HG03060 (cell line): ENCODE data around the gene UBE2Q1.

Source experiments
- ATAC-seq: cut with Tn5 transposase; IDR thresholded peaks from one replicate; pipeline ENCODE4 v1.9.1; 2021; ENCODE audit warnings: low read depth, moderate number of reproducible peaks; ENCODE audit not compliant: unreplicated experiment

The UBE2Q1 gene

GRCh38 chr1:154557939-154558719, at the start of gene UBE2Q1:
Gene UBE2Q1 (minus strand): TSS chr1:154558662. CDS start chr1:154558553, 109 bp downstream.
- ATAC-seq, result no peak

- peak; percentile 63 for ATAC-seq
Observed at GRCh38 chr1:154607609-154608396, 49.3 kb upstream of the UBE2Q1 start, which contains the start of gene ADAR. Gene ADAR (minus strand): TSS chr1:154608186. CDS start chr1:154608006, 180 bp downstream.

GRCh38 chr1:154607106-154607608, 48.7 kb upstream of the UBE2Q1 start:
- ATAC-seq, result no peak

- no peak for ATAC-seq
Observed at GRCh38 chr1:154605534-154605933, 47.1 kb upstream of the UBE2Q1 start.

GRCh38 chr1:154603317-154603716, 44.9 kb upstream of the UBE2Q1 start:
- ATAC-seq, result no peak

GRCh38 chr1:154599658-154600057, 41.2 kb upstream of the UBE2Q1 start:
- ATAC-seq, result no peak

- no peak for ATAC-seq
Observed at GRCh38 chr1:154598871-154599635, 40.6 kb upstream of the UBE2Q1 start.

- ATAC-seq, result no peak
Observed at GRCh38 chr1:154595621-154596020, 37.2 kb upstream of the UBE2Q1 start.

- no peak for ATAC-seq
Observed at GRCh38 chr1:154594811-154595210, 36.3 kb upstream of the UBE2Q1 start.

GRCh38 chr1:154593390-154593789, 34.9 kb upstream of the UBE2Q1 start:
- no peak for ATAC-seq

- ATAC-seq, result no peak
Observed at GRCh38 chr1:154591206-154591605, 32.7 kb upstream of the UBE2Q1 start.

- no peak for ATAC-seq
Observed at GRCh38 chr1:154590756-154591155, 32.3 kb upstream of the UBE2Q1 start.

- ATAC-seq, result no peak
Observed at GRCh38 chr1:154589780-154590179, 31.3 kb upstream of the UBE2Q1 start.

- ATAC-seq, result no peak
Observed at GRCh38 chr1:154586641-154587040, 28.2 kb upstream of the UBE2Q1 start.

GRCh38 chr1:154586231-154586630, 27.8 kb upstream of the UBE2Q1 start:
- ATAC-seq, result no peak

- no peak for ATAC-seq
Observed at GRCh38 chr1:154584267-154584994, 26.0 kb upstream of the UBE2Q1 start.

- no peak for ATAC-seq
Observed at GRCh38 chr1:154583773-154584172, 25.3 kb upstream of the UBE2Q1 start.

GRCh38 chr1:154582885-154583284, 24.4 kb upstream of the UBE2Q1 start:
- no peak for ATAC-seq

GRCh38 chr1:154581766-154582165, 23.3 kb upstream of the UBE2Q1 start:
- no peak for ATAC-seq

- ATAC-seq, result no peak
Observed at GRCh38 chr1:154579374-154579773, 20.9 kb upstream of the UBE2Q1 start.
